Prostate gland (tissue), 2 donors: ENCODE measurements around the gene SYNGR1. TPM values are rescaled to one million over a fixed set of nuclear protein-coding genes. Genes with fewer than 3 reads are reported as not detected.

ENCODE experiments used
- DNase-seq: peaks from one replicate; pipeline ENCODE4 v3.0.0-alpha.2; 2019; ENCODE audit warnings: low spot score
- H3K27ac ChIP-seq, 2 donors: fragments of 200-600 bp; sonication (generic); 2 replicates each; pipeline ENCODE4 v1.5.1; 2017 to 2019
- H3K27me3 ChIP-seq: fragments of 200-600 bp; sonication (generic); replicated peaks from 2 replicates; pipeline ENCODE4 v1.5.1; 2019; ENCODE audit not compliant: insufficient read depth
- H3K36me3 ChIP-seq, 2 donors: fragments of 200-600 bp; sonication (generic); 1 replicate in 1 of 2; 2 replicates in 1 of 2; pipeline versions ENCODE4 v1.5.1 to v1.8.1; 2017 to 2019
- H3K4me1 ChIP-seq: fragments of 200-600 bp; sonication (generic); replicated peaks from 2 replicates; pipeline ENCODE4 v1.5.1; 2019
- H3K4me3 ChIP-seq, 2 donors: fragments of 200-600 bp; sonication (generic); 2 replicates each; pipeline ENCODE4 v1.5.1; 2017 to 2019
- H3K9me3 ChIP-seq: fragments of 200-600 bp; sonication (generic); 2 replicates; pipeline ENCODE4 v1.5.1; 2017
- POLR2A ChIP-seq: fragments of 450-650 bp; IDR thresholded peaks from one replicate; pipeline ENCODE4 v1.6.1; 2016; ENCODE audit warnings: antibody characterized with exemption, mild to moderate bottlenecking
- POLR2AphosphoS5 ChIP-seq: sonication (generic); formaldehyde crosslinking; IDR thresholded peaks from one replicate; pipeline ENCODE4 v1.6.1; 2017; ENCODE audit warnings: antibody characterized with exemption
- WGBS: methylation state at CpG from one replicate; pipeline ENCODE4 v1.1.5; 2018; 5-methylcytosine and 5-hydroxymethylcytosine counted together
- intact Hi-C: fragments of 100-400 bp; cut with DNase I; formaldehyde crosslinking; loops from one replicate; pipeline ENCODE4 v1.14.2; 2022
- total RNA-seq, 2 donors: library from RNA; depleted of rRNA; stranded (reverse); fragments of >200 nt; gene quantifications; one replicate each; pipeline ENCODE4 v1.1.0, GENCODE V29; 2016
- TF ChIP-seq, protein P1 (sequence below), 4 experiments: fragments of 200-600 bp in 2 of 4; fragments of 450-650 bp in 2 of 4; sonication (generic) in 2 of 4; IDR thresholded peaks; 1 replicate in 3 of 4; 2 replicates in 1 of 4; pipeline ENCODE4 v1.5.1; 2016 to 2019; ENCODE audit warnings: antibody characterized with exemption in 4 of 4, mild to moderate bottlenecking in 2 of 4, moderate library complexity in 2 of 4

SYNGR1 gene
- total RNA-seq, 2 donors from 2014 or later, result 38.3 to 43.8 TPM

DNA sequence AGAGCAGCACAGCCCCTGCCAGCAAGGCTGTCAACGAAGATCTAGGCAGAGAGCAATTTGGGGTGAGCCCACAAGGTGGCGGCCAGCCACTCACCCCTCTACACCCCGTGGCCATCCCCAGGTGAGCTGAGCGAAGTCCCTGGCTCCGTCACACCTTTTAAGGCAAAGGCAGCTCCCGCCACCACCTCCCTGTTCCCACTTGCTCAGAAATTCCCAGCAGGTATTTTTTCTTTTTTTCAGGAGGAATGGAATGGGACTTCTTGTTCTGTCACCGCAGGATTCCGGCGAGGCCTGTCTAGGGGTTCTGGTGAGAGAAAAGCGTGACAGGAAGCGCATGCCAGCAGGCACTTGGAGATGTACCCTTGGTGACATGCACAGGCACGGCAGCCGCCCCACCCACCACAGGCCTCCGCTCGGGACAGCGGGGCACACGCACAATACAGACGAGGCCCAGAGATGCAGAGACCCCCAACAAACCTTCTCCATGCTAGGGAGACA is 40.4 kb upstream of the SYNGR1 start:
- Histone ChIP-seq H3K27ac (peak overlapping the region; percentile 64 to 73), H3K36me3 (peaks cover 20 to 27% of the 10 kb centered on the region in 2 donors), H3K4me3 (no peak overlapping the region), H3K27me3 (no peaks in the 10 kb centered on the region), H3K9me3 (no peaks in the 10 kb centered on the region), H3K4me1 (peaks cover 5% of the 10 kb centered on the region)
- no peak for TF ChIP-seq POLR2A
- TF ChIP-seq, protein P1, sequence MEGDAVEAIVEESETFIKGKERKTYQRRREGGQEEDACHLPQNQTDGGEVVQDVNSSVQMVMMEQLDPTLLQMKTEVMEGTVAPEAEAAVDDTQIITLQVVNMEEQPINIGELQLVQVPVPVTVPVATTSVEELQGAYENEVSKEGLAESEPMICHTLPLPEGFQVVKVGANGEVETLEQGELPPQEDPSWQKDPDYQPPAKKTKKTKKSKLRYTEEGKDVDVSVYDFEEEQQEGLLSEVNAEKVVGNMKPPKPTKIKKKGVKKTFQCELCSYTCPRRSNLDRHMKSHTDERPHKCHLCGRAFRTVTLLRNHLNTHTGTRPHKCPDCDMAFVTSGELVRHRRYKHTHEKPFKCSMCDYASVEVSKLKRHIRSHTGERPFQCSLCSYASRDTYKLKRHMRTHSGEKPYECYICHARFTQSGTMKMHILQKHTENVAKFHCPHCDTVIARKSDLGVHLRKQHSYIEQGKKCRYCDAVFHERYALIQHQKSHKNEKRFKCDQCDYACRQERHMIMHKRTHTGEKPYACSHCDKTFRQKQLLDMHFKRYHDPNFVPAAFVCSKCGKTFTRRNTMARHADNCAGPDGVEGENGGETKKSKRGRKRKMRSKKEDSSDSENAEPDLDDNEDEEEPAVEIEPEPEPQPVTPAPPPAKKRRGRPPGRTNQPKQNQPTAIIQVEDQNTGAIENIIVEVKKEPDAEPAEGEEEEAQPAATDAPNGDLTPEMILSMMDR (IDR thresholded peaks at IDR 0.05), result peak in 1 of 4 experiments; percentile 38
- peak; percentile 79 for TF ChIP-seq POLR2AphosphoS5
- DNase-seq, result peak; percentile 80
- intact Hi-C loops, result no loop called here
- 49% methylated on average over 18 of the region's 18 CpGs for WGBS

DNA sequence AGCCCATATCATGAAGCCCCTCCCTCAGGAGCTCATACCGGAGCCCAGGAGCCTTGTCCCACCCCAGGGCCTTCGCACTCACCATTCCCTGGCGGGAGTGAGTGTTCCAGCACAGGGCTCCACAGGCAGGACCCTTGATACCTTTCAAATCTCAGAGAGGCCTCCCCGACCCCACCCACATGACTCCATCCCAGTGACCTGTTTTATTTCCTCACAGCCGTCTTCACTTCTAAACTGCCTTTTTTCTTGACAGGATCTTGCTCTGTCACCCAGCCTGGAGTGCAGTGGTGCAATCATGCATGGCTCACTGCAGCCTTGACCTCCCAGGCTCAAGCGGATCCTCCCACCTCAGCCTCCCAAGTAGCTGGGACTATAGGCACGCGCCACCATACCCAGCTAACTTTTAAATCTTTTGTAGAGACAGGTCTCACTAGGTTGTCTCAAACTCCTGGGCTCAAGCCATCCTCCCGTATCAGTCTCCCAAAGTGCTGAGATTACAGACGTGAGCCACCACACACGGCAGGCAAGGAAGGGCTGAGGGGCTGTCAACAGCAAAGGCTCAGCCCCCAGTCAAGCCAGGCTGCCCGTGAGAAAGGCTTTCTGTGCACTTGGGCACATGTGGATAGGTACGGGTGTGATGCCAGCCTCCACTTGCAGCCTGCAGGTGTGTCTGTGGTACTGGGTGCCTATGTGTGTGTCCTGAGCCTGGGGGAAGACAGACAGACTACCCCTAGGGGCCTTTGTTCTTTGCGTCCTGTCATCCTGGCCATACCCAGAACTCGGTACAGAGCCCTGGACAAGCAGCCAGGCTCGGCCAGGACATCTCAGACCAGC is 39.7 kb upstream of the SYNGR1 start:
- H3K36me3 ChIP-seq, result peaks cover 27 to 33% of the 10 kb centered on the region in 2 donors
- intact Hi-C loops, result loop anchor here (10.0 kb wide), 2 partner anchors 295 to 555 kb away; partner anchors contain the start of genes APOBEC3C and SUN2
- H3K9me3 ChIP-seq, result no peaks in the 10 kb centered on the region
- H3K27ac ChIP-seq, result peak overlapping the region; percentile 64 to 73
- no peak for DNase-seq
- H3K4me3 ChIP-seq, result no peak overlapping the region
- WGBS, result 73% methylated on average over 16 of the region's 16 CpGs
- TF ChIP-seq, protein P1 (IDR thresholded peaks at IDR 0.05), result no peak
- H3K27me3 ChIP-seq, result no peaks in the 10 kb centered on the region
- peaks cover 7% of the 10 kb centered on the region for H3K4me1 ChIP-seq

DNA sequence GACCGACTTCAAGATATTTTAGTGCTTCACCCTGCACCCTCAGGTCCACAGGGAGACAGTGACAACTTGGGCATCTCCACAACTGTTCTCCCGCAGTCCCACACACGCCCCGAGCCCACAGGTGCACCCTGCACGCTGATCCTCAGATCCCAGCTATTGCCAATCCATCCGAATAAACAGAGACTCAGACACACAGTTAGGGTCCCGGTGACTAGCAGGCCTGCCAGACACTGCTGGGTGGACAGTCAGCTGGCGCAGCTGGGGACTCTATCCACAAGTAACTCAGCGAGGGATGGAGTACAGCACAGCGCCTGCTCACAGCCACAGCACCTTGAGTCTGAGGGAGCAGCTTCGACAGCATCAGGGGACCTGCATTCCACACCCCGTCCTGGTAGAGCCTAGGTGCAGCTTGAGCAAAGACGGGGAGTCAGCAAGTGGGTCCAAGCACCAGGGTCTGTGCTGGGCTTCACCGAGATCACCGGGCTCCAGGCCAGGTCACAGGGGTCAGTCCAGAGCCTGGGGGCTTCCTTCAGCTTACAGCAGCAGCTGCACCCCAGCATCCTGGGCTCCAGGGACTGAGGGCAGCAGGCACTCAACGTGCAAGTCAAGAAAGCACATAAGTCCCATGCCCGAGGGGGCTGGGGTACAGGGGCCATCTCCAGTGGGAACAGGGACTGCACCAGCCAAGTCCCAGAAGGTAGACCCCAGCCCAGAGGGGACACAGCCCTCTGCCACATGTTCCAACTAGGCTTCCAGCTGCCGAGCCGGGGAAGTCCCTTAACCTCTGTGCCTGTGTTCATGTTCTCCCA is 38.0 kb upstream of the SYNGR1 start:
- H3K9me3 ChIP-seq, result no peaks in the 10 kb centered on the region
- H3K27me3 ChIP-seq, result no peaks in the 10 kb centered on the region
- H3K36me3 ChIP-seq, result peaks cover 34 to 43% of the 10 kb centered on the region in 2 donors
- intact Hi-C loops, result loop anchor here (1.0 to 10.0 kb wide), 3 partner anchors 140 to 557 kb away; partner anchors contain the start of genes APOBEC3C and SUN2
- H3K4me1 ChIP-seq, result peaks cover 14% of the 10 kb centered on the region
- no peak for TF ChIP-seq POLR2A
- TF ChIP-seq, protein P1 (IDR thresholded peaks at IDR 0.05), result no peak
- TF ChIP-seq POLR2AphosphoS5, result no peak
- H3K27ac ChIP-seq, result no peak overlapping the region
- H3K4me3 ChIP-seq, result no peak overlapping the region
- WGBS, result 87% methylated on average over 15 of the region's 19 CpGs
- DNase-seq, result no peak

DNA sequence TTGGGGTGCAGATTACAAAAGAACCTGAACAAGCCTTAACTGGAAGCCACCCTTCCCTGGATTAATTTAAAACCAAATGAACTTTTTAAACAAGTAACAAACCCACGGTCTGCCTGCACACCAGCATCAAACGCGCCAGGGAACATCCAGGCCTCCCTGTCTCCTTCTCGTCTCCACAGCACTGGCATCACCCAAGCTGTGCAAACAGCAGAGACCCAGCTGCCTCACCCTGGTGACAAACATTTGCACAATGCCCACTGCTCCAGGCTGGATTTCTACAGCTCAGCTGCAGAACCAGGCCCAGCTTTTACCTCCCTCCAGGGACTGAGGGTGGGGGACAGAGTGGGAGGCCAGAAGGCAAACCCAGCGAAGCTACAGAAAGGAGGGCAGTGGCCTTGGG is 37.4 kb upstream of the SYNGR1 start:
- H3K27me3 ChIP-seq, result no peaks in the 10 kb centered on the region
- no peak overlapping the region for H3K4me3 ChIP-seq
- DNase-seq, result no peak
- 48% methylated on average over 5 of the region's 5 CpGs for WGBS
- H3K9me3 ChIP-seq, result no peaks in the 10 kb centered on the region
- TF ChIP-seq, protein P1 (IDR thresholded peaks at IDR 0.05), result no peak
- no peak for TF ChIP-seq POLR2AphosphoS5
- TF ChIP-seq POLR2A, result no peak
- no peak overlapping the region for H3K27ac ChIP-seq
- intact Hi-C loops, result loop anchor here (10.0 kb wide), 2 partner anchors 298 to 558 kb away; partner anchors contain the start of genes APOBEC3C and SUN2
- H3K4me1 ChIP-seq, result peaks cover 20% of the 10 kb centered on the region
- H3K36me3 ChIP-seq, result peaks cover 34 to 43% of the 10 kb centered on the region in 2 donors
